ENCODE measurements around the gene FES. TPM values are rescaled to one million over a fixed set of nuclear protein-coding genes. Genes with fewer than 3 reads are reported as not detected.

FES gene
- total RNA-seq, 4 donors from 2014 or later: 7.0 to 18.3 (median 14.0) TPM

DNA sequence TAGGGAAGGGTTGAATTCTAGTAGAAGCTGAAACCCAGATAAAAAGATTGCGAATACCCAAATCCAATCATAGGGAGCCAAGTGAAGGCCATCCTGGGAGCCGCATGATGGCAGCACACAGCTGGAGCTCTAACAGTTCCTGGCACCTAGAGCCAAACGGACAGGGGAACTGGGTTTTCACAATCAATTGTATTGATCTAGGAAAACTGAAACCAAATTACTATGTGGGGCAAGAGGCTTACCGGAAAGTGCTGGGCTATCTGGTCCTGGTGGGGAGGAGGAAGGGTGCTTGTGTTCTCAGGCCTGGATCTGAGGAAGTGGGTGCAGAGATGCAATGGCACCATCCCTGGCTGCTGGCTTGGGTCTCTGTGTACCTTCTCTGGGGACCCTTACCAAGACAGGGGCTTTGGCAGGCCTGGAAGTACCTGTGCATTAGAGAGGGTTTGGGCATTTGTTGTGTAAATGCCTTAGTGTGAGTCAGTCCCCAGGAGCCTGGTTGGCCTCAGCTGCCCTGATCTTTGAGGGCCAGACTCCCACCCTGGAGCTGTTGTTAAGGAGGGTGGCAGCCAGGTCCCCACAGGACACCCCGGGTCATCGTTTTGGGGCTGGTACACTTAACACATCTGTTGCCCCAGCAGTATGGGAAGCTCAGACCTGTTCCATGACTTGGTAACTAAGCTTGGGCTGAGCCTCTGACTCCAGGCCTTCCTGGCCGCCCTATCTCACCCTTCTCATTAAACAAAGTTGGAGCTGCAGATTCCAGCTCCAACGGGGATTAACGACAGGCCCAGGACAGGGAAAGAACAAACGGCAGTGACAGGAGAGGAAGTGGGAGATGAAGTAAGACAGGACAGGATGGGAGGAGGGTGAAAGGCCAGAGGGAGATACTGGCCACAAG is 24.8 kb upstream of the FES start:
- Histone ChIP-seq H3K27ac (no peak overlapping the region), H3K4me3 (no peak overlapping the region), H3K4me1 (peaks cover 0 to 25% (median 11%) of the 10 kb centered on the region in 4 donors), H3K9me3 (no peaks in the 10 kb centered on the region), H3K36me3 (no peaks in the 10 kb centered on the region), H3K27me3 (no peaks in the 10 kb centered on the region)
- intact Hi-C loops (cut with DNase I; ENCODE audit: low total_unique reads): no loop called here
- no peak for TF ChIP-seq POLR2AphosphoS5 (IDR thresholded peaks at IDR 0.05)
- no peak for TF ChIP-seq EP300 (IDR thresholded peaks at IDR 0.05; ENCODE audit: low read depth)
- TF ChIP-seq, protein P1, sequence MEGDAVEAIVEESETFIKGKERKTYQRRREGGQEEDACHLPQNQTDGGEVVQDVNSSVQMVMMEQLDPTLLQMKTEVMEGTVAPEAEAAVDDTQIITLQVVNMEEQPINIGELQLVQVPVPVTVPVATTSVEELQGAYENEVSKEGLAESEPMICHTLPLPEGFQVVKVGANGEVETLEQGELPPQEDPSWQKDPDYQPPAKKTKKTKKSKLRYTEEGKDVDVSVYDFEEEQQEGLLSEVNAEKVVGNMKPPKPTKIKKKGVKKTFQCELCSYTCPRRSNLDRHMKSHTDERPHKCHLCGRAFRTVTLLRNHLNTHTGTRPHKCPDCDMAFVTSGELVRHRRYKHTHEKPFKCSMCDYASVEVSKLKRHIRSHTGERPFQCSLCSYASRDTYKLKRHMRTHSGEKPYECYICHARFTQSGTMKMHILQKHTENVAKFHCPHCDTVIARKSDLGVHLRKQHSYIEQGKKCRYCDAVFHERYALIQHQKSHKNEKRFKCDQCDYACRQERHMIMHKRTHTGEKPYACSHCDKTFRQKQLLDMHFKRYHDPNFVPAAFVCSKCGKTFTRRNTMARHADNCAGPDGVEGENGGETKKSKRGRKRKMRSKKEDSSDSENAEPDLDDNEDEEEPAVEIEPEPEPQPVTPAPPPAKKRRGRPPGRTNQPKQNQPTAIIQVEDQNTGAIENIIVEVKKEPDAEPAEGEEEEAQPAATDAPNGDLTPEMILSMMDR (IDR thresholded peaks at IDR 0.05): no peak
- no peak for TF ChIP-seq POLR2A (IDR thresholded peaks at IDR 0.05)
- WGBS, 2 donors (ENCODE audit: low coverage in 1 of 2): 66 to 75% methylated on average over 6 to 10 of the region's 10 CpGs
- DNase-seq: no peak
- in situ Hi-C loops (cut with MboI; ENCODE audit: low pct_ligation_motif_present in 1 of 4, low pct_unique_long_range_greater_than_20kb in 1 of 4, low sequenced_read_pairs in 3 of 4): no loop called here

DNA sequence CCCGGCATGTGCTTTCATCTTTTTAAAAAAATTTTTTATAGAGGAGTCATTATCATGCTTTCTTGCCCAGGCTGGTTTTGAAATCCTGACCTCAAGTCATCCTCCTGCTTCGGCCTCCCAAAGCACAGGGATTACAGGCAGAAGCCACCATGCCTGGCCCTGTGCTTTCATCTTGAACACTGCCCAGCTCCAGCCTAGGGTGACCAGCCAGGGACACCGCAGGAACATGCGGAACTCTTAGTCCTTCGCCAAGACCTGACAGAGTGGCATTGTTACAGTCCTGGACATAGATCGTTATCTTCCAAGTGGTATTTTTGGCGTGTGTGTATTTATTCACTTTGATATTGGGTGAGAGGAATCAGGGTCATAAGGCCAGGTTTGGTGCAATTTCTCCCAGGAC is 23.9 kb upstream of the FES start:
- 60 to 100% methylated on average over 1 to 7 of the region's 7 CpGs for WGBS, 2 donors (ENCODE audit: low coverage in 1 of 2)
- Histone ChIP-seq H3K4me3 (no peak overlapping the region), H3K27ac (no peak overlapping the region), H3K27me3 (no peaks in the 10 kb centered on the region), H3K4me1 (peaks cover 0 to 25% (median 11%) of the 10 kb centered on the region in 4 donors), H3K9me3 (no peaks in the 10 kb centered on the region), H3K36me3 (no peaks in the 10 kb centered on the region)
- in situ Hi-C loops (cut with MboI; ENCODE audit: low pct_ligation_motif_present in 1 of 4, low pct_unique_long_range_greater_than_20kb in 1 of 4, low sequenced_read_pairs in 3 of 4) (no loop called here), intact Hi-C loops (cut with DNase I; ENCODE audit: low total_unique reads) (no loop called here)
- TF ChIP-seq POLR2A (IDR thresholded peaks at IDR 0.05) (no peak), EP300 (IDR thresholded peaks at IDR 0.05; ENCODE audit: low read depth) (no peak), POLR2AphosphoS5 (IDR thresholded peaks at IDR 0.05) (no peak)
- TF ChIP-seq, protein P1 (IDR thresholded peaks at IDR 0.05): no peak
- no peak for DNase-seq

DNA sequence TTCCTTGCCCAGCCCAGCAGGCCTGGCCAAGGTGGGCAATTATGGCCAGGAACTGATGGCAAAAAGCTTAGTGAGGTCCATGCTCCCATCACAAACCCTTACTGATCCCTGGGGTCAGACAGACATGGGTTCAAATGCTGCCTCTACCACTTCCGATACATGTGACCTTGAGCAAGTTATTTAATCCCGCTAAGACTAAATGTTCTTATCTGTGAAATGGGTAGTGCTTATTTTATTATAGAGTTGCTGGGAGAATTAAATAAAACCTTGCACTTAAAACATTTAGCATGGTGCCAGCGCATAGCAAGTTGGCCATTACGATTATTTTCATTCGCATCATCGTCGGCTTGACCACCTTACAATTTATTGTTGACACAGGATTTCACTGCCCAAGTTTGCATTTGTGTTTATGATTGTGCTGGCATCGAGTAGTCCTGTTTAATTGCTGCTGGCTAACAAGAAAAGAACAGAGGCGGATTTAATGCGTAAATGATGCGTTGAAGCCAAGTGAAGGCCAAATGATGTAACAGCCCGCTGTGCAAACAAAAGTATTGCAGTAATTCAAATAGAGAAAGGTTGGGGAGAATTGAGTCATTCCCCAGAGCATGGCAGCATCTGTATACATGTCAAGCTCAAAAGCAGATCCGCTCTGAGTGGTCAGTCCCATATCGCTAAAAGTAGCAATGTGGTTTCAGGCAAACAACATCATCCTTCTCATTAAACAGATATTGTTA is 23.2 kb upstream of the FES start:
- no peak overlapping the region for H3K27ac ChIP-seq
- WGBS, 2 donors (ENCODE audit: low coverage in 1 of 2): 58 to 76% methylated on average over 14 of the region's 14 CpGs

More for the DNA sequence above, 23.2 kb upstream of the FES start:
- H3K4me1 ChIP-seq: peaks cover 0 to 25% (median 11%) of the 10 kb centered on the region in 4 donors
- H3K4me3 ChIP-seq: no peak overlapping the region
- intact Hi-C loops (cut with DNase I; ENCODE audit: low total_unique reads): no loop called here
- in situ Hi-C loops (cut with MboI; ENCODE audit: low pct_ligation_motif_present in 1 of 4, low pct_unique_long_range_greater_than_20kb in 1 of 4, low sequenced_read_pairs in 3 of 4): no loop called here
- H3K36me3 ChIP-seq: no peaks in the 10 kb centered on the region
- no peak for DNase-seq
- no peaks in the 10 kb centered on the region for H3K27me3 ChIP-seq
- H3K9me3 ChIP-seq: no peaks in the 10 kb centered on the region
- TF ChIP-seq POLR2AphosphoS5 (IDR thresholded peaks at IDR 0.05) (no peak), EP300 (IDR thresholded peaks at IDR 0.05; ENCODE audit: low read depth) (no peak), POLR2A (IDR thresholded peaks at IDR 0.05) (no peak)
- TF ChIP-seq, protein P1 (IDR thresholded peaks at IDR 0.05): no peak

Measured in transverse colon (tissue), 4 donors.